Measurements from ENCODE around the gene MYO1D.
"Not testable (repeated sequence)": the region's sequence is repeated elsewhere in the genome, so short reads cannot be mapped to it uniquely, and the experiment has no call there.

The MYO1D gene

GRCh38 chr17:32673964-32674363 lies 203.0 kb downstream of the MYO1D start:
- DNase-seq (ENCODE audit: low spot score): no peak

GRCh38 chr17:32672711-32673110 lies 204.2 kb downstream of the MYO1D start:
- peak; percentile 31 for DNase-seq (ENCODE audit: low spot score)

GRCh38 chr17:32671896-32672295 lies 205.0 kb downstream of the MYO1D start:
- DNase-seq (ENCODE audit: low spot score): peak; percentile 81

- DNase-seq (ENCODE audit: low spot score): no peak
Measured at GRCh38 chr17:32664936-32665583, 211.9 kb downstream of the MYO1D start.

GRCh38 chr17:32660496-32660985 lies 216.4 kb downstream of the MYO1D start:
- no peak for DNase-seq (ENCODE audit: low spot score)

- peak; percentile 78 for DNase-seq (ENCODE audit: low spot score)
Measured at GRCh38 chr17:32659419-32659842, 217.5 kb downstream of the MYO1D start.

- no peak for DNase-seq (ENCODE audit: low spot score)
Measured at GRCh38 chr17:32658470-32659418, 218.2 kb downstream of the MYO1D start.

- DNase-seq (ENCODE audit: low spot score): no peak
Measured at GRCh38 chr17:32656886-32657285, 220.0 kb downstream of the MYO1D start.

- DNase-seq (ENCODE audit: low spot score): no peak
Measured at GRCh38 chr17:32654324-32654723, 222.6 kb downstream of the MYO1D start.

GRCh38 chr17:32651084-32651483 lies 225.8 kb downstream of the MYO1D start:
- DNase-seq (ENCODE audit: low spot score): no peak

GRCh38 chr17:32648450-32648849 lies 228.5 kb downstream of the MYO1D start:
- DNase-seq (ENCODE audit: low spot score): no peak

- no peak for DNase-seq (ENCODE audit: low spot score)
Measured at GRCh38 chr17:32646941-32647340, 230.0 kb downstream of the MYO1D start.

GRCh38 chr17:32641514-32641913 lies 235.4 kb downstream of the MYO1D start:
- not testable (repeated sequence) for DNase-seq (ENCODE audit: low spot score)

- no peak for DNase-seq (ENCODE audit: low spot score)
Measured at GRCh38 chr17:32636598-32637218, 240.2 kb downstream of the MYO1D start.

- no peak for DNase-seq (ENCODE audit: low spot score)
Measured at GRCh38 chr17:32634167-32634566, 242.8 kb downstream of the MYO1D start.

GRCh38 chr17:32631341-32632096 lies 245.4 kb downstream of the MYO1D start:
- DNase-seq (ENCODE audit: low spot score): no peak

GRCh38 chr17:32629563-32630190 lies 247.2 kb downstream of the MYO1D start:
- no peak for DNase-seq (ENCODE audit: low spot score)

GRCh38 chr17:32628271-32629044 lies 248.5 kb downstream of the MYO1D start:
- no peak for DNase-seq (ENCODE audit: low spot score)

- no peak for DNase-seq (ENCODE audit: low spot score)
Measured at GRCh38 chr17:32627239-32627996, 249.5 kb downstream of the MYO1D start.

GRCh38 chr17:32626379-32626791 lies 250.5 kb downstream of the MYO1D start:
- DNase-seq (ENCODE audit: low spot score): no peak

All from hematopoietic multipotent progenitor cell treated with erythropoietin and hydrocortisone succinate and interleukin-3 and kit ligand, for 17 days (in vitro differentiated cells).